ENCODE data around the gene PRKAR2B.

PRKAR2B gene

GRCh38 chr7:107044347-107045194 lies at the start of gene PRKAR2B:
PRKAR2B (plus strand) TSS chr7:107044705; CDS start chr7:107044908, 203 bp downstream.
- peak; percentile 94 for DNase-seq

- DNase-seq = no peak
Measured at GRCh38 chr7:106994833-106995232, 49.7 kb upstream of the PRKAR2B start.

DNA sequence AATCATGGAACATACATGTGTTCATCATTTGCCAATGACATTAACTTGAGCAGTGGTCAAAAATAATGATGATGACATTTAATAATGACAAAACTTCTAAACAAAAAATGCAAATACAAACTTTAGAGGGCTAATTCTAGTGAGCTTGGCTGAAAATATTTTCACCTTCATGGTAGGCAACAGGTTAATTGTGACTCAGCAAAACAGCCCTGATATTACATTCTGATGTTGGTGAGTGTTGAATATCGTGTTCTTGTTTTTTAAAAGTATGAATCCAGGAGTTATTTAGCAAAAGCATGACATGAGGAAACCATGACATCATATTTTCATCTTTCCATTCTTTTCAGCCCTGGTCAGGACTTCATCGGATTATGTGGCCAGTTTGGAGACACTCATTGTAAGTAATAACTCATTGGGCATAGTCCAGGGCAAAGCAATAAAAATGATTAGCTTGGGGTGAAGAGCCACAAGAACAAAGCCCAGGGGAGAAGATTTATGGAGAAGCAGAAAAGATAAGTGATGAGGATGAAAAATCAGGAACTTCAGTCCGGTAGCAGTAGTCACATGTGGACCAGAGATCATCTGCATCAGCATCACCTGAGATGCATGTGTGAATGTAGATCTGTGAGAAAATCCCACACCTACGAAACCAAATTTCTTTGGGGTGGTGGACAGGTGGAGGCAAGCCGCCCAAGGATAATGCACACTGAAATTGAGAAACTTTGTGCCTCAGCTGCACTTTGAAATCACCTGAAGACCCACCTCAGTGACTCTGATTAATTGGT lies 46.8 kb upstream of the PRKAR2B start:
- DNase-seq = no peak

GRCh38 chr7:106999023-106999422 lies 45.5 kb upstream of the PRKAR2B start:
- DNase-seq = no peak

DNA sequence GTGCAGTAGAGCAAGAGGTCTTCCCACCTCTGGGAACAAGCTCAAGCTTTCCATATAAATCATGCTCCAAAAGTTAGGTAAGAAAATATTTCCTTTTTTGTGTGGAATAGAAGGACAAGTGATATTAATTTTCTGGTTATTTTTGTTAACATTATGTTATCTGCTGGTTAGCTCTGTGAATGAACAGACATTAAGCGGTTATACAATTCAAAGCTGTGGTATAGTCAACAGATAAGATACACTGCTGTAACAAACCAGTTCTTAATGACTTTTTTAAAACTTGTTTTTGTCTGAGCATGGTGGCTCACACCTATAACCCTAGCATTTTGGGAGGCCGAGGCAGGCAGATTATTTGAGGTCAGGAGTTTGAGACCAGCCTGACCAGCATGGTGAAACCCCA lies 43.0 kb upstream of the PRKAR2B start:
- peak; percentile 69 for DNase-seq

- no peak for DNase-seq
Measured at GRCh38 chr7:107002126-107002525, 42.4 kb upstream of the PRKAR2B start.

DNA sequence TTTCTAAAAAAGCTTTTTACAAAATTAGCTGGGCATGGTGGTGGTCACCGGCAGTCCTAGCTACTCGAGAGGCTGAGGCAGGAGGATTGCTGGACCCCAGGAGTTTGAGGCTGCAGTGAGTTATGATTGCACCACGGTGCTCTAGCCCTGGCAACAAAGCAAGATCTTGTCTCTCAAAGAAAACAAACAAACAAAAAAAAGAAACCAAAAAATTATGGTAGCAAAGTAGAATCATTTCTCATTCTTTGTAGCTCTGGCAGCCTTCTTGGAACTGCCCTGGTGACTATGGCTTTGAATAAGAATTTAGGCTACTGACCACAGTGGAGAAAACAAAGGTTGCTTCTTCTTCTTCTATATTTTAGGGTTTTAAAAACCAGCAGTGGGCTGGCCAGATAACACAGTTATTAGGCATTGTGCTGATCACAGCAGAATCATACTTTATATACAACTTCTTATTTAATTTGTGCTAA lies 41.9 kb upstream of the PRKAR2B start:
- DNase-seq = peak; percentile 65

- DNase-seq = peak; percentile 98
Measured at GRCh38 chr7:107007007-107007891, 37.3 kb upstream of the PRKAR2B start.

- DNase-seq = no peak
Measured at GRCh38 chr7:107007892-107008287, 36.6 kb upstream of the PRKAR2B start.

DNA sequence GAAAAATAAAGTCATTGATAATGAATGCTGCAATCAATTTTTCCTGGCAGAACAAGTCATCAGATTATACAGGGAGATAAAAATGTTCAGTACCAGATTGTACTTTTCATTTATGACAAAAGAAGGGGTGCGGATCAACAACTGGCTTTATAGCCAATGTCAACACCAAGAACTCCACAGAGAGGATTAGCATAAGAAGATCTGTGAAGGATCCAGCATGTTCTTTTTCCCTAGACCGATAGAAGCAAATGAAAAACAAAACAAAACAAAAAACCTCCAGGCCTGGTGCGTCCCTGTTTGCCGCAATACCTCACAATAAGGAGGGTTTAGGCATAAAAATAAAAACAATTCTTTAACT lies 34.7 kb upstream of the PRKAR2B start:
- no peak for DNase-seq

DNA sequence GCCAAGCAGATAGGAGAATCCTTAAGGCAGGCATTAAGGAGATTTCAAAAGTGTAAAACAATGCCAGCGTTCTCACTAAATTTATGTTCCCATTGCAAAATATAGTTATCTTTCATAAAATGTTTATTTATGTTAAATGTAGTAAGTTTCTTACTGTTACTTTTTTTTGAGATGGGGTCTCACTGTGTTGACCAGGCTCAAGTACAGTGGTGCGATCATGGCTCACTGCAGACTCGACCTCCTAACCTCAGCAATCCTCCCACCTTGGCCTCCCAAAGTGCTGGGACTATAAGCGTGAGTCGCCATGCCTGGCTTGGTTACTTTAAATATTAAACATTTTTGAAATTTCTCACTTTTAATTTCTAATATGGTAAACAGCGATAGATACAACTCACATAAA lies 31.8 kb upstream of the PRKAR2B start:
- no peak for DNase-seq

GRCh38 chr7:107014387-107015023 lies 30.0 kb upstream of the PRKAR2B start:
- peak; percentile 51 for DNase-seq

DNA sequence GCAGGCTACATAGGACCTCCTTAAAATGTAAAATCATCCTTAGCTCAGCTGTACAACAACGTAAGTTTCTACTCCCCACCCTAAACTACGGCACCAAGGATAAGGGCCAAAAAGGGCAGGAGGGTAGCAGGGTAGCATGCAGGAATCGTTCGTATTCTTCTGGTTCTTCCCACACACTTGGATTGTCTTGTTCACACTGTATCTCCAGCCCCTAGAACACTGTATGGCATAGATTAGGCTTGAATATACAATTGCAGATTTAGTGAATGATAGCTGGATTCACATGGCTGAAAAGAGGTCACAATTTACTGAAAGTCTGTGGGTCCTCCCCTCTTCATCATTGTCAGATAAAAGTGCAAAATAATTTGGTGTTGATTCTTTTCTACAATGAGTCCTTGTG lies 28.2 kb upstream of the PRKAR2B start:
- DNase-seq = peak; percentile 49

DNA sequence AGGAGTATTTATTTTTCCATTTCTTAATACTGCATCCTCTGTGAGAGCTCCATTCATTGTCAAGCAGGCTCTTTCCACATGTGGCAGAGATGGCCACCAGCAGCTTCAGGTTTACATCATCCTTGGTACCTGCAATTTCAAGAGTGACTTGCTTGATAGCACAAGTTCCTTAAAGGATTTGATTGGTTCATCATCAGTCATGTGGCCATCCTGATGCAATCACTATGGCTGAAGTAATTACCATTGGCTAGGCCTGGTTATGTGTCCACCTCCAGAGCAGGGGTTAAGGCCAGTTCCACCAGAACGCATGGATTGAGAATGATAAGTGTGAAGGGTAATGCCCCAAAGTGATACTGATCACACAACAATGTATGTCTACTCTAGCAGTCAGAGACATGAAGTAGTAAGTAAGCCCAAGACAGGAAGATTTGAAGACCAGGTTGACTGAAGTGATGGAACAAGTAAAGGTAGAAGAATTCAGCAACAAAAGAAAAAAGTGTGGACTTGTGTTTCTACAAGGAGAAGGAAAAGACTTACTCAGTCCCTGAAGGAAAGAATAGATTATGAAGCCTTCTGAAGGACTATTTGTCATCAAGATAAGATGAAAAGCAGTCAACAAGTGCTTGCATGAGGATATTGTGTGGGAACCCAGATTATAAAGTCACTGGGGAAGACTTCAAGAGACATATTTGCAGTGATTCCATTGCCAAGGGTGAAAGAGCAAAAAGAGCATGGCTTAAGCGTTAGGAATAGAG lies 26.4 kb upstream of the PRKAR2B start:
- DNase-seq = no peak

DNA sequence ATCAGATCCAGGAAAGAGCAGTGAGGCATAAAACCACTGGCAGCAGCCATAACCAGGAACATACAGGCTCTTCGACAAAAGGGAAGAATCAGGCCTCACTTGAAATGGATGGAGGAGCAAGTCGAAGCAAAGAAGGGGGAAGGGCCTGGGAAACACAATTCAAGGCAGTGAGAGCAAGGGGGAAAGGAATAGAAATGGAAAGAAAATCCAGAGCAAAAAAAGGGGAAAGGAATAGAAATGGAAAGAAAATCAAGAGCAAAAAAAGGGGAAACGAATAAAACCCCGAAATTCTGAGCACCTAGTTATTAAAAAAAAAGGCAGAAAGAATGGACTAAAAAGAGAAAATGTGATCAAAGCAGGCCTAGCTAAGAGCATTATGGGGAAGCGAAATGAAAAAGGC lies 24.1 kb upstream of the PRKAR2B start:
- DNase-seq = no peak

- DNase-seq = no peak
Measured at GRCh38 chr7:107021600-107021999, 22.9 kb upstream of the PRKAR2B start.

DNA sequence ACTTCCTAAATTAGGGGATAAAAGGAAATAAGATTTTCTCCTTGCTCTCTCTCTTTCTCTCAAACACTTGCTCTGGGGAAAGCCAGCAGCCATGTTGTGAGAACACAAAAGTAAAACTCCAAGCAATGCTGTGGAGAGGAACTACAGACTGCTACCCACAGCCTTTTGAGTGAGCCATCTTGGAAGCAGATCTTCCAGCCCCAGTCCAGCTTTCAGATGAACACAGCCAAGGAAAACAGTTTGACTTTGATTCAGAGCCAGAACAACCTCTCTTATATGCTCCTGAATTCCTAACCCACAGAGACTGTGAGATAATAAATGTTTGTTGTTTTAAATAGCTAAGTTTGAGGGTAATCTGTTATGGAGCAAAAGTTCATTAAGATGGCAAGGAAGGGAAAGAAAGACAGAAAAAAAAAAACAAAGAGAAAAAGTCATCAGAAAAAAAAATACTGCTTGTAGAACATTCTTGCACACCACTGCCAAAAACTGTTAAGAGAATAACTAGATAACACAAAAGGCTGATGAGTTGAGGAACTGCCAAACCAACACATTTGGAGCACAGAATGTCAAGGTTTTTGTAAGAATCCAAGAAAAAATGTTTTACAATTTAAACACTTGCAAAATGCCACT lies 20.9 kb upstream of the PRKAR2B start:
- DNase-seq = peak; percentile 46

DNA sequence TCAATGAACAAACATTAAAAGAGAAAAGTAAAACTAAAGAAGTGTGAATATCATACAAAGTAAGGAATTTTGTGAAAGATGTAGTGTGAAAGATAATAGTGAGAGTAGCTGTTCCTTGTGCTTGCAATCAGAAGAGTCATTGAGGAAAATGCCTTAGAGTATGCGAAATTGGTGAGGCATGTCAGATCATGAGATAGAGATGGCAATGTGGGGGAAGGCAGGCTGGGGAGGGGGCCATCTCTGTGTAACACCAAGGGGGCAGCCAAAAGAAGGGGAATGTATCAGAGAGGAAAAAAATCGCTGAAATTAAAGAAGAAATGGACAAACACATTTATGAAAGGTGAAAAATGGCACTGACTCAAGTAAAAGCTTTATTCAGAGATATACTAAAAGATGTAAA lies 19.6 kb upstream of the PRKAR2B start:
- no peak for DNase-seq

GRCh38 chr7:107025449-107026103 lies 18.9 kb upstream of the PRKAR2B start:
- DNase-seq = peak; percentile 70

- no peak for DNase-seq
Measured at GRCh38 chr7:107026166-107026565, 18.3 kb upstream of the PRKAR2B start.

DNA sequence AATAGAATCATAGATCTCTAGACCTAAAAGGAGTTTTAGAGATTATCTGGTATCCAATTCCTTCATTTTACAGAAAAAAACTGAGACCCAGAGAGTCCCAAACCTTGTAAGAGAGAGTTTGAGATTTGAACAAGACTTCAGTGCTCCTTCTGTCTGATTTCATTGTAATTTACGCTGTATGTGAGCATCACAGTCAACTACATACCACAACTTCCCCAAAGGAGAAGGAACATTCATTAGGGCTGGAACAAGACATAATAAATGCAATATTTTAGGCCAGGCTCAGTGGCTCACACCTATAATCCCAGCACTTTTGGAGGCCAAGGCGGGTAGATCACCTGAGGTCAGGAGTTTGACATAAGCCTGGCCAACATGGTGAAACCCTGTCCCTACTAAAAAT lies 17.3 kb upstream of the PRKAR2B start:
- peak; percentile 55 for DNase-seq
